NCI-H2227 (cell line): Measurements from ENCODE around the gene CTRL.

Source experiments
- DNase-seq: peaks from one replicate; lab custom pipeline; 2025; ENCODE audit not compliant: unreplicated experiment; lab: John Stamatoyannopoulos, UW

The CTRL gene

DNA sequence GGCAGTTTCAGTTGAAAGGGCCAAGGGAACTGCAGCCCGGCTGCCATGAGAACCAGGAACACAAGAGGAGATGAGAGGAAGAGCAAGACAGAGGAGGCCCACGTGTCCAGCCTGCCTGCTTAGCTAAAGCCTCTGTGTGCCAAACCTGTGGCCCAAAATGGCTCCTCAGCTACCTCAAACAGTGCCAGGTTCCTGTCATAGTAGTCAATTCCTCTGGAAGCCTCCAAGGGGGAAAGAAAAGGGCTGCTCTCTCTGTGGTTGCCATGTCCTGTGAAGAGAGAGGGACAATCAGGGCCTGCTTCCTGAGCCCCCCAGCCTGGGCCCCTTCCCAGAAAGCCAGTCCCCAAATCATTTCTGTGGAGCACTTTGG, 31.6 kb upstream of the CTRL start:
- no peak for DNase-seq

DNA sequence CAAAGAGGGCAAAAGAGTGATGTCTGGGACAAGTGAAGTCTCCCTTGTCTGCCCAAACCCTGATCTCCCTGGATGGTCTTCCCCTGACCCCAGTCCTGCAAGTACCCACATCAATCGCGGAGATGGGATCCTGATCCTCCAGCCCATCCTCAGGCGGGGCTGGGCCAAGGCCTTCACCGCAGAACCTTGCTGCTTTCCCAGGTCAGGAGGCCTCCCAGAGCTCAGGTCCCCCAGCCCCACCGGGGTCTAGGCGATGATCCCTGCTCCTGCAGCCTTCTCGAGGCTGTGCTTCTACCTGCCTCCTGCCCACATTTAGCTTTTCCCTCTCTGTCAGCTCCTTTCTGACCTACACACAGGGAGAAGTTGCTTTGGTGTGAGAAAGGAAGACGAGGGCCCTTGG, 30.5 kb upstream of the CTRL start:
- DNase-seq: no peak

GRCh38 chr16:67961551-67961957, 29.9 kb upstream of the CTRL start:
- no peak for DNase-seq

DNA sequence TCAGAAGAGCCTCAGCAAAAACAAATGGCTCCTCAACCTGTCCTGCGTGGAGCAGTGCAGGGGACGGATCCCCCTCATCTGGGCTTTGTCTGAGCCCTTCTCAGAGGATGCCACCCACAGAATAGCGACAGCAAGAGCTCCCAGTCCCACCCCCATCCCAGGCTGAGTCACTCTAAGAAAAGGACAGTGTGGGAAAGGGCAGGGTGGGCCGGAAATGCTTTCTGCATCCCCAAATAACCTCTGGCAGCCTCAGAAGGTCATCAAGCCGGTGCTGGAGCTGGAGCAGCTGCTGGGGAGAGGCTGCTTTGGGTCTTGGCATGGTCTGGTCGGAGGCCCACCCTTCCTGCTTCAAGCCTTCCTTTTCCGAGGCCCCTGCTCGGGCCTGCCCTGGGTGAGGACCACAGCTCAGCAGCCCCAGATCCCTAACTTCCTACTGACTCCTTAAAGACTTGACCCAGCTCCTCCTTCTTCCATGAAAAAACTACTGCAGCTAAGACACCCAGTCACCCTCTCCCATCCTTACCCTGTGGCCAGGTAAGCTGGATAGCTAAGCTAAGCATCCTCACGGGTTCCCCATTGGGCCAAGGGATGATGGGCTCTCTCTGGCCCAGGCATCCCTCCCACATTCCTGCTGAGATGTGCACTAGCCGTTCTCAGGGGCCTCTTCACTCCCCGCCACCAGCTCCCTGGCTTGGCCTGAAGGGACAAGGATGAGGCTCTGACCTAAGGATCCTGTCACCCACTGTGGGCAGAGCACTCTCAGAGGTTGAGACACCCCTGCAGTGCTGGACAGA, 28.1 kb upstream of the CTRL start:
- DNase-seq: no peak

DNA sequence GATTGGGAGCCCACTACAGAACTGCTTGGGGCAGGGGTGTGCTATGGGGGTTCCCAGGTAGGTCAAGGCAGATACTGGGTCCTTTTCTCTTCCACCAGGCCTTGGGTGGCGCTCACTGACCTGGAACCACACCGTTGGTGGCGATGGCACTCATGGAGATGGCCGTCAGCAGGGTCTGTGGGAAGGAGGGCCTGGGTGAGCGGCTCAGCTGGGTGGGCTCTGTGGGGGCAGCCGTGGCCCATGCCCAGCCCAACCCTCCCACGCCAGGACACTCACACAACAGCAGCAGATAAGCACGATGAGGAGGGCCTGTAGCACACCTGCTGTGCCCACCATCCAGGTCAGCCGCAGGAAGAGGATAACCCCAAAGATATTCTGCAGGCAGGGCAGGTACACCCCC, 26.0 kb upstream of the CTRL start:
- DNase-seq: no peak

DNA sequence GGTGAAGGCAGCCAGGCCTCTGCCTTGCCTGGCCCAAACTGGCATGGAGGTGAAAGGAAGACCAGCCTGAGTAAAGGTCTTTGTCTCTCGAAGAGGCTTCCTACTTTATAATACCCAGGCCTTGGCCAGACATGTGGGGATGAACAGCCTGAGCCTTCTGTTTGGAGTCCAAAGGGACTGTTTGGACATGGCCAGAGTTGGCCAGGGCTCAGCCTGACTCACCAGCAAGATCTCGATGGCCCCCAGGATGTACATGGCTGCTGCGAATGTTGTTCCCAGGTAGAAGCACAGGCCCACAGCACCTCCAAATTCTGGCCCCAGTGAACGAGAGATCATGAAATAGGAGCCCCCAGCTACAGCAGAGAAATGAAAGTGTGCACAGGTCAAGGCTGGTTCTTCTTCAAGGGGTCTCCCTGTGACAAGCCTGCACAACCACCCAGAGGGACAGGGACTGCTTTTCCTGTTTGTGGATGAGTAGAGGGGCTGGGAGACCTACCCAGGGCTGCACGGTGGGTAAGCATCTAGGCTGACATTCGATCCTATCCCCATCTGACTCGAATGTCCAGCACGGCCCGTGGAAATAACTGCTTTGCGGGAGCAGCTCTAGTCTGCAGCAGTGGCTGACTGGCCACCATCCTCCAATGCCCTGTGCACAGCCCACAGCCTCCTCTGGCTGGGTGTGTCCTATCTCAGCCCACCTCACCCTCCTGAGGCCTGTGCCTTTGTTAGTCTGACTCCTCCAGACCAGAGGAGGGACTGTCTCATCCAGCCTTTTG, 22.9 kb upstream of the CTRL start:
- DNase-seq: no peak

GRCh38 chr16:67953641-67954375, 22.1 kb upstream of the CTRL start:
- no peak for DNase-seq

GRCh38 chr16:67951485-67951884, 19.8 kb upstream of the CTRL start:
- no peak for DNase-seq

GRCh38 chr16:67950335-67950843, 18.7 kb upstream of the CTRL start:
- no peak for DNase-seq

GRCh38 chr16:67949645-67950044, 18.0 kb upstream of the CTRL start:
- DNase-seq: no peak

GRCh38 chr16:67948015-67948414, 16.4 kb upstream of the CTRL start:
- no peak for DNase-seq

- DNase-seq: no peak
Measured at GRCh38 chr16:67946966-67947558, 15.4 kb upstream of the CTRL start.

DNA sequence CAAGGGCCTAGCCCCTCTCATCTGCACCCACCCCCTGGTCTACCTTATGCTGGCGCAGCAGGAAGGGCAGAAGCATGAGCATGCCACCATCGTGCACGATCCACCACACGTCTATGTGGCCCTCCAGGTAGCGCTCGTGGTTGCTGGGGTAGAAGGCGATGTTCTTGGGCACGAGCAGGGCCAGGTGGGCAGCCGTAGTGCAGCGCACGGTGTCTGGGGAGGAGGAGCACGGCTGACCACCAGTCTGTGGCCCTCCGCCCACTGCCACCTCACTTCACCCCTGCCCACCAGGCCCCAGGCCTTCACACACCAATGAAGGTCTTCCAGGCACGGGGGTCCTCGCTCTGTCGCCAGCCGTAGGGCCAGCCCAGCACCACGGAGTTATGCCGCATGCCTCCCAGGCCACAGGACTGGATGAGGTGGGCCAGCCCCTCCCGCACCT, 14.5 kb upstream of the CTRL start:
- no peak for DNase-seq

GRCh38 chr16:67945392-67945933, 13.8 kb upstream of the CTRL start:
- no peak for DNase-seq

DNA sequence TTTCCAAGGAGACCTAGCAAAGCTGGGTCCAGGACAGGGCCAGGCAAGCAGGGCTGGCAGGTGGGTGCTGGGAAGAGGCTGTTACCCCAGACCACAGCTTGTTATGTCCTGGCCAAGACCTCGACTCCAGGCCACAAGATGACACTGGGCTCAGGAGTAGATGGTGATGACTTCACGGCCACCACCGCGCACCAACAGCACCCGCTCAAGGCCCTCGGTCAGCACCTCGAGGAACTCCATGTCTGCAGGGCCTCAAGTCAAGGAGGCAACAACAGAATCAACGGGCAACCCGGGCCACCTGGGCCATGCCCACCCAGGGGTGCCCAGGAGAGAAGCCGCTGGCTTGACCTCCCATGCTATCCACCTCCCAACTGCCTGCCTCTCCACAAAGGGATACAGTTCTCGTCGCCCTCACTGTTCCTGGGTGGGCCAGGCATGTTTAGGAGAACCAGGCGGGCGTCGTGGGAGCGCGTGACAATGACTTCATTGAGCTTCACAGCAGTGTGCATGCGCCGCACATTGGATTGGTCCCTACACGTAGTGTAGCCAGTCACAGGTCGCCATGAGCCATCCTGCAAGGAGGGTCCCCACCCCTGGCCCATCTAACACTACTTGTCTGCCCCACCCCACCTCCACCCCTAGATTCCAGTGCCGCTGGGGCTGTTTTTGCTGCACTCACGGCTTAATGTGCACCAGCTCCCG, 13.2 kb upstream of the CTRL start:
- DNase-seq: no peak

DNA sequence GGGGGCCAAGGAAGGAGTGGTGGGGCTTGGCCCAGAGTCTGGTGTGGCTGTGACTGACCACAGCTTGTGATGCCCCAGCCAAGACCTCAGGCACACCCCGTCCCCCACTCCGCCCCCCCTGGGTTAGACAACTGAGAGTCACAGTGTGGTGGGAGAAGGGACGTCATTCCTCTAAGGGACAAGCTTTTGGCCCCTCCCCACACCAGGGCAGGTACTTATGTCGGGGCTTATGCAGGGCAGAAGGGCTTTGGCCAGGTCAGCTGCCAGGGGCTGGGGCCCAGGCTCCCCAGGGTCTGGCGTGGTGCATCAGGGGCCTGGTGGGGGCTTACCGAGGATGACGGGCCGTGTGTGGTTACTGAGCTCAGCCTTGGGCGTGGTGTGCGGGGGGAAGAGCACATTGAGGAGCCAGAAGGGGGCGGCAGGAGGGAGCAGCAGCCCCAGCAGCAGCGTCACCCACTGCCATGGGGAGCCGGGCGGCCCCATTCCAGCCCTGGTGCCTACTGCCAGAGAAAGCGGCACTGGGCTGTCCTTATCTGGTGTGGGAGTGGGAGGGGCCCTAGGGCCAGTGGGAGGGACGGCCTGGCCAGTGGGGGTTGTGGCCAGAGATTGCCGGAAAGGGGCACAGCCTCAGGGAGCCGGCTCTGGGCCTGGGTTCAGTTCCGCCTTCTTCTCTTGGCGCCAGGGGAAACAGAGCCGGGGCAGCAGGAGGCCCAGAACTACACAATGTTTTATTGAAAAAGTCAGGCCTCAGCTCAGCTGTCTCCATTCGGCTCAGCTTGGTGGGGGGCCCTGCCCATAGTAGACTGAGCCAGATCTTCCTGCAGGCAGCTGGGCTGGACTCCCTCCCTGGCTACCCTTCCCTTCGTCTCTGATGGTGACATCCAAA, 12.2 kb upstream of the CTRL start, which contains the start of gene LCAT:
Gene LCAT, minus strand, starts transcription at position 502 of the 886 bp plus-strand sequence. Its CDS starts 19 bp downstream, at position 483.
- no peak for DNase-seq

DNA sequence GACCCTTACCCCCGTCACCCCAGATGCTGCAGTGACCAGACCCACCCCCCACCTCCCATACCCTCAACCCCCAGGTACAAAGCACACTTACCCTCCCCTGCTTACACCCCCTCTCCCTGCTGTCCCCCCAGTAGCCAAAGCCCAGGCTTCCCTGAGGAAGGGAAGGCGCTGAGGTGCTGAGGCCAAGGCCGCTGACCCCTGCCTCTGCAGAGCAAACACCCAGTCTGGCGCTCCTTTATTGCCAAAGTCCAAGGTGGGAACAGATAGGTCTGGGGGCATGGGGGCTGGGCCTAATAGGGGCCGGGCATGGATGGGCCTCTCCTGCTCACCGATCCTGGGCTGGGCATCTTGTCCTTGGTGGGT, 11.6 kb upstream of the CTRL start:
- DNase-seq: no peak

DNA sequence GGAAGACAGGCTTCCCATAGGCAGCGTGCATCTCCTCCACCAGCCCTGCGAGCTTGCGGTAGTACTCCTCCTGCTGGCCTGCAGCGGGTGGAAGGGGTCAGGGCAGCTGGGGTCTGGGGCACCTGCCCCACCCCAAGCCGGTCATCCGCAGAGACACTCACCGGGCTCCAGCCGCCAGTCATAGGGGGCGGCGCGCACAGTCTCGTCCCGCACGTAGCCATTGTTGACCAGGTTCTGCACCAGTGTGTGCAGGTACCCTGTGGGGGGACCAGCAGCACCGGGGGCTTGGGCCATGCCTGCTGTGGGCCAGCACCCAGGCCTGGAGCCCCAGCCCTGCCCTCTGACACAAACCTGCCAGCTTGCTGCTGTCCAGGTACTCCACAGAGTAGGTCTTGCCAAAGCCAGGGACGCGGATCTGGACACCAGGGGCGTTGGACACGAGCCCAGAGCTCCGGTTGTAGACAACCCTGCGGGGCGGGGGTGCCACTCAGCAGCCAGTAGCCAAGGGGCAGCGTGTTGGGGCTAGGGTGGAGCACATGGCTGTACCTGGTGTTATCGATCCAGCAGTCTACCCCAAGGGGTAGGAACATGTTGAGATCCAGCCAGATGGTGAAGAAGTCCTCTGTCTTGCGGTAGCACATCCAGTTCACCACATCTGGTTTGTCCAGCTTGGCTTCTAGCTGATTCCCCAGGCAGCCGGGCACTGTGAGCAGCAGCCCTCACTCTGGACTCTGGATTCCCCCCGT, 11.0 kb upstream of the CTRL start:
- DNase-seq: no peak

DNA sequence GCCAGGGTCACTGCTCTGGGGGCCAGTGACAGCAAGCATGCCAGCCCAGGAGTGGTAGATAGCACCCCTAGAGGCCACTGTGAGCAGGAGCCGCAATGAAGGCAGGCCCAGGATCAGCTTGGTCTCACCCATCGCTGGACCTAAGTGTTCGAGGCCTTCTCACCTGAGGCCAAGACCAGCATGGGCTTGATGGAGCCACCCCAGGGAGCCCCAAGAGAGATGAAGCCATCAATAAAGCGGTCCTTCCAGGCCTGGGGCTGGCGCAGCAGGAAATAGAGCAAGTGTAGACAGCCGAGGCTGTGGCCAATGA, 10.5 kb upstream of the CTRL start:
- DNase-seq: peak; percentile 23
